Transverse colon (tissue), 4 donors: ENCODE results near the gene LRRC19. TPM values are rescaled to one million over a fixed set of nuclear protein-coding genes. Genes with fewer than 3 reads are reported as not detected.
A peak's percentile ranks its signal among the peaks of the same experiment; 100 is the strongest.

Source experiments
- DNase-seq: peaks from one replicate; pipeline ENCODE4 v3.0.0-alpha.2; 2019
- H3K27ac ChIP-seq, 4 donors: fragments of 200-600 bp; sonication (generic); 2 replicates each; pipeline ENCODE4 v1.5.1; 2016 to 2018; ENCODE audit warnings: inconsistent platforms in 4 of 4
- H3K27me3 ChIP-seq: fragments of 200-600 bp; sonication (generic); 2 replicates; pipeline ENCODE4 v1.5.1; 2017; ENCODE audit warnings: inconsistent platforms
- H3K36me3 ChIP-seq, 4 donors: fragments of 200-600 bp; sonication (generic); 2 replicates each; pipeline ENCODE4 v1.5.1; 2017 to 2019; ENCODE audit warnings: inconsistent platforms in 4 of 4
- H3K4me1 ChIP-seq, 4 donors: fragments of 200-600 bp; sonication (generic); 2 replicates each; pipeline ENCODE4 v1.5.1; 2017 to 2020; ENCODE audit warnings: inconsistent platforms in 4 of 4
- H3K4me3 ChIP-seq, 4 donors: fragments of 200-600 bp; sonication (generic); 1 replicate in 1 of 4; 2 replicates in 3 of 4; pipeline versions ENCODE4 v1.5.1 to v1.6.1; 2017 to 2019; ENCODE audit warnings: inconsistent platforms in 4 of 4
- H3K9me3 ChIP-seq, 2 donors: fragments of 200-600 bp; sonication (generic); 2 replicates each; pipeline ENCODE4 v1.5.1; 2017 to 2019; ENCODE audit warnings: inconsistent platforms in 2 of 2
- CTCF ChIP-seq, 5 experiments: fragments of 200-600 bp in 3 of 5; fragments of 450-650 bp in 2 of 5; sonication (generic) in 3 of 5; IDR thresholded peaks; 1 replicate in 2 of 5; 2 replicates in 3 of 5; pipeline ENCODE4 v1.5.1; 2016 to 2017; ENCODE audit warnings: antibody characterized with exemption in 5 of 5, inconsistent platforms in 3 of 5, mild to moderate bottlenecking in 2 of 5, moderate library complexity in 1 of 5
- EP300 ChIP-seq: sonication (generic); formaldehyde crosslinking; IDR thresholded peaks from one replicate; pipeline ENCODE4 v1.6.1; 2017; ENCODE audit warnings: antibody characterized with exemption, low read depth
- POLR2A ChIP-seq: fragments of 450-650 bp; IDR thresholded peaks from one replicate; pipeline ENCODE4 v1.6.1; 2016; ENCODE audit warnings: antibody characterized with exemption, mild to moderate bottlenecking, moderate library complexity
- POLR2AphosphoS5 ChIP-seq, 3 donors: sonication (generic); formaldehyde crosslinking; IDR thresholded peaks; one replicate each; pipeline ENCODE4 v1.6.1; 2016; ENCODE audit warnings: antibody characterized with exemption in 3 of 3
- WGBS, 2 donors: methylation state at CpG; one replicate each; pipeline ENCODE4 v1.1.5; 2018; ENCODE audit warnings: low coverage in 1 of 2; 5-methylcytosine and 5-hydroxymethylcytosine counted together
- in situ Hi-C, 4 donors: fragments of 200-750 bp; cut with MboI; loops; one replicate each; pipeline versions ENCODE4 v1.15.0 to v1.15.1; 2017; ENCODE audit warnings: low sequenced_read_pairs in 3 of 4, low pct_ligation_motif_present in 1 of 4, low pct_unique_long_range_greater_than_20kb in 1 of 4
- intact Hi-C: fragments of 100-400 bp; cut with DNase I; formaldehyde crosslinking; loops from one replicate; pipeline ENCODE4 v1.15.1; 2023; ENCODE audit warnings: low total_unique reads
- total RNA-seq, 4 donors: library from RNA; depleted of rRNA; stranded (reverse); fragments of >200 nt; gene quantifications; one replicate each; pipeline ENCODE4 v1.1.0, GENCODE V29; 2016

Gene LRRC19
- total RNA-seq, 4 donors from 2014 or later = 31.0 to 102 (median 86.3) TPM

DNA sequence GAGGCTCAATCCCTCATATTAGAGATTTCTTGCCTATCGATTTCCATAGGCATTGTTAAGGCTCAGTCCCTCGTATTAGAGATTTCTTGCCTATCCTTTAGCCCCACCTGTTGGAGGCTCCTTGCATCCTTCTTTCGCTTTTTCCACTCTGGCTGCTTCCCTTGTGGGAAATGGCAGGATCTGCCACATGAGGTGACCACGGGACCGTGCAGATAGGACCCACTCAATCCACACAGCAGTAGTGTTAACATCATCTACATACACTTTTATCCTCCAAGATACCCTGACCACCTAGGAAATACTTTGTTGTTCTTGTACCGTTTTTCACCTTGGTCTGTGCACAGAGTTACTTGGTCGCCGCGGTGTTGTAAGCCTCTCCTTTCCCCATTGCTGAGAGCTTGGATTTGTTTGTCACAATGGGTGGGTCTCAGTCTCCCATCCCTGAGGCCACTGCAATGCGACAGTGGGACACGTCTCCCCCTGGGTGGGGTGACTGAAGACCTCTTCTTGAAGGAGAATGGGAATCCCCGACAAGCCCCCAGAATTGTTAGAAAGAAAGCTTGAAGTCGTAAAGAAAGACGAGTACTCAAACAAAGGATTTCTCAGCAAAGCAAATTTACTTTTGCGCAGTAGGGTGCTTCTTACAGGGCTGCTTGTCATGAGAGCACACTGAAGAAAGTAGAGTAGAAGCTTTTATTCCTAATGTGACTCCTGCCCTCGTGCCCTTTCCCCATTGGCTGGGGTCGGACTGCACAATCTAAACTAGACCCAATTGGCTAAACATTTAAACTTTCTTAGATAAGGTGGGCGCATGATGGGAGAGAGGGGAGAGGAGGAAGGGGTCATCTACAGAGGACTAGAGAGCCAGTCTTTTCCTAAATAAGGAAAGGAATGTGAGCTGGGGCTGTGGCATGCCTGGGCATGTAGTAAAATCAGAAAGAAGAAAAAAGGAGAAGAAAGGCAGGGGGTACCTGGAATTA is 29.5 kb downstream of the LRRC19 start:
- Histone ChIP-seq H3K9me3 (no peaks in the 10 kb centered on the region), H3K36me3 (no peaks in the 10 kb centered on the region), H3K4me1 (peaks cover 0 to 3% (median 0%) of the 10 kb centered on the region in 4 donors), H3K4me3 (no peak overlapping the region), H3K27ac (no peak overlapping the region), H3K27me3 (no peaks in the 10 kb centered on the region)
- DNase-seq = peak; percentile 56
- 82 to 86% methylated on average over 10 to 18 of the region's 18 CpGs for WGBS, 2 donors
- intact Hi-C loops (no loop called here), in situ Hi-C loops (loop anchor here (10.0 to 25.0 kb wide), 3 partner anchors 231 to 241 kb away; no protein-coding TSS in a partner anchor)
- TF ChIP-seq EP300 (no peak), CTCF (IDR thresholded peaks at IDR 0.05) (peak; percentile 58 to 70 (median 60)), POLR2A (no peak), POLR2AphosphoS5 (IDR thresholded peaks at IDR 0.05) (no peak)

- Histone ChIP-seq H3K36me3 (peaks cover 0 to 1% (median 0%) of the 10 kb centered on the region in 4 donors), H3K27me3 (no peaks in the 10 kb centered on the region), H3K4me1 (peaks cover 0 to 3% (median 0%) of the 10 kb centered on the region in 4 donors), H3K4me3 (no peak overlapping the region), H3K9me3 (no peaks in the 10 kb centered on the region), H3K27ac (no peak overlapping the region)
- WGBS, 2 donors = 84 to 88% methylated on average over 3 to 4 of the region's 4 CpGs
- TF ChIP-seq CTCF (IDR thresholded peaks at IDR 0.05) = no peak
- no peak for TF ChIP-seq POLR2A
- TF ChIP-seq EP300 = no peak
- no peak for TF ChIP-seq POLR2AphosphoS5 (IDR thresholded peaks at IDR 0.05)
- in situ Hi-C loops = loop anchor here (10.0 to 25.0 kb wide), 3 partner anchors 230 to 240 kb away; no protein-coding TSS in a partner anchor
- intact Hi-C loops = loop anchor here (5.0 kb wide), 1 partner anchor 233 kb away; no protein-coding TSS in a partner anchor
- no peak for DNase-seq
These were observed 30.5 kb downstream of the LRRC19 start for GRCh38 chr9:26974927-26975326.

GRCh38 chr9:26973989-26974388 is 31.5 kb downstream of the LRRC19 start:
- Histone ChIP-seq H3K9me3 (no peaks in the 10 kb centered on the region), H3K27ac (no peak overlapping the region), H3K36me3 (peaks cover 0 to 3% (median 0%) of the 10 kb centered on the region in 4 donors), H3K27me3 (no peaks in the 10 kb centered on the region), H3K4me1 (peaks cover 0 to 3% (median 0%) of the 10 kb centered on the region in 4 donors), H3K4me3 (no peak overlapping the region)
- 88 to 90% methylated on average over 5 of the region's 5 CpGs for WGBS, 2 donors
- TF ChIP-seq POLR2AphosphoS5 (IDR thresholded peaks at IDR 0.05) (no peak), CTCF (IDR thresholded peaks at IDR 0.05) (no peak), EP300 (no peak), POLR2A (no peak)
- DNase-seq = no peak
- intact Hi-C loops (loop anchor here (5.0 kb wide), 1 partner anchor 232 kb away; no protein-coding TSS in a partner anchor), in situ Hi-C loops (loop anchor here in 2 of 4 donors (10.0 kb wide), 2 partner anchors 229 to 239 kb away; no protein-coding TSS in a partner anchor)

DNA sequence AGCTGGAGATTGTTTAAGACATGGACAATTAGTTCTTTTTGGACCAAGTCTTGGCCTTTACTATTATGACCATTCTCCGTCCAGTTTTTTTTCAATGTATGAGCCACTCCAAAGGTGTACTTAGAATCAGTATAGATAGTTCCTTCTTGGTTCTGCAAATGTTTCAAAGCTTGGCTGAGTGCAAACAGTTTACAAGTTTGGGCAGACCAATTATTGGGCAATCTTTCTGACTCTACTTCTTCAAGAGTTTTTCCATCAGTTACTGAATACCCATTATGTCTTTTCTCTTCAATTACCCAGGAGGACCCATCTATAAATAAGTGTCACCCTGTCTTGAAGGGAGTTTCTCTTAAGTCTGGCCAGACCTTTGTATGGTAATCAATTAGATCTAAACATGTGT is 33.8 kb downstream of the LRRC19 start:
- Histone ChIP-seq H3K4me1 (peaks cover 0 to 3% (median 0%) of the 10 kb centered on the region in 4 donors), H3K36me3 (peaks cover 0 to 3% (median 0%) of the 10 kb centered on the region in 4 donors), H3K9me3 (no peaks in the 10 kb centered on the region), H3K27ac (no peak overlapping the region), H3K4me3 (no peak overlapping the region), H3K27me3 (no peaks in the 10 kb centered on the region)
- DNase-seq = no peak
- intact Hi-C loops = loop anchor here (5.0 kb wide), 1 partner anchor 229 kb away; no protein-coding TSS in a partner anchor
- TF ChIP-seq CTCF (IDR thresholded peaks at IDR 0.05) (no peak), POLR2AphosphoS5 (IDR thresholded peaks at IDR 0.05) (no peak), POLR2A (no peak), EP300 (no peak)
- WGBS, 2 donors = 86 to 90% methylated on average over 1 of the region's 1 CpG
- in situ Hi-C loops = loop anchor here in 2 of 4 donors (10.0 kb wide), 2 partner anchors 227 to 237 kb away; no protein-coding TSS in a partner anchor
